ENCODE measurements around the gene RPP25L. TPM values are rescaled to one million over a fixed set of nuclear protein-coding genes. Genes with fewer than 3 reads are reported as not detected.

The RPP25L gene
- polyA plus RNA-seq, 3 donors, result 22.6 to 33.6 (median 25.8) TPM

Other genes with a start within 250 kb of the RPP25L start
- gene MYORG, start 235.2 kb downstream of the RPP25L start, polyA plus RNA-seq (ENCODE audit: insufficient read length in 3 of 3), result 1 to 10 TPM; 8.4 to 9.9 (median 8.9) TPM
- gene FAM219A, start 153.5 kb downstream of the RPP25L start, polyA plus RNA-seq (ENCODE audit: insufficient read length in 3 of 3), result 10 to 100 TPM; 12.0 to 16.0 (median 13.1) TPM
- 1 to 10 TPM; 1.4 to 4.0 (median 2.1) TPM for gene DNAI1, start 153.3 kb downstream of the RPP25L start, polyA plus RNA-seq (ENCODE audit: insufficient read length in 3 of 3)
- gene ENHO, start 89.1 kb downstream of the RPP25L start, polyA plus RNA-seq (ENCODE audit: insufficient read length in 3 of 3), result 1 to 10 TPM; 1.4 to 1.9 (median 1.7) TPM
- 10 to 100 TPM; 29.9 to 49.5 (median 38.3) TPM for gene CNTFR, start 22.4 kb downstream of the RPP25L start, polyA plus RNA-seq (ENCODE audit: insufficient read length in 3 of 3)
- 100 to 1,000 TPM in 1 of 3 donors, 10 to 100 TPM in 2; 91.5 to 108 (median 96.6) TPM for gene DCTN3, start 8.4 kb upstream of the RPP25L start, polyA plus RNA-seq (ENCODE audit: insufficient read length in 3 of 3)
- gene ARID3C, start 17.0 kb upstream of the RPP25L start, polyA plus RNA-seq (ENCODE audit: insufficient read length in 3 of 3), result under 1 TPM in 1 of 3 donors, not detected in 2; 0.14 TPM
- gene SIGMAR1, start 25.7 kb upstream of the RPP25L start, polyA plus RNA-seq (ENCODE audit: insufficient read length in 3 of 3), result 10 to 100 TPM; 43.9 to 55.1 (median 46.9) TPM
- gene GALT, start 34.6 kb upstream of the RPP25L start, polyA plus RNA-seq (ENCODE audit: insufficient read length in 3 of 3), result 10 to 100 TPM; 65.6 to 85.0 (median 71.2) TPM
- gene IL11RA, start 40.1 kb upstream of the RPP25L start, polyA plus RNA-seq (ENCODE audit: insufficient read length in 3 of 3), result 10 to 100 TPM; 53.5 to 68.0 (median 63.6) TPM
- gene CCL27, start 50.6 kb upstream of the RPP25L start, polyA plus RNA-seq (ENCODE audit: insufficient read length in 3 of 3), result under 1 TPM; 0.44 to 0.60 (median 0.59) TPM
- not detected for gene CCL19, start 79.2 kb upstream of the RPP25L start, polyA plus RNA-seq (ENCODE audit: insufficient read length in 3 of 3)
- gene CCL21, start 98.0 kb upstream of the RPP25L start, polyA plus RNA-seq (ENCODE audit: insufficient read length in 3 of 3), result 10 to 100 TPM in 2 of 3 donors, 1 to 10 TPM in 1; 8.4 to 33.3 (median 21.8) TPM

Data from renal cortex interstitium (tissue), 3 donors.